H9 (cell line): ENCODE data around the gene SFMBT2. TPM values are rescaled to one million over a fixed set of nuclear protein-coding genes. Genes with fewer than 3 reads are reported as not detected.
A peak's percentile ranks its signal among the peaks of the same experiment; 100 is the strongest.
"Not testable (repeated sequence)": the region's sequence is repeated elsewhere in the genome, so short reads cannot be mapped to it uniquely, and the experiment has no call there.

Source experiments
- DNase-seq: peaks from one replicate; pipeline ENCODE4 v3.0.0-alpha.2; 2017
- H2AFZ ChIP-seq: one replicate; pipeline ENCODE4 v1.6.1; 2013; ENCODE audit warnings: mild to moderate bottlenecking, low read length, control low read depth, moderate library complexity
- H2AK5ac ChIP-seq: 2 replicates; pipeline ENCODE4 v1.6.1; 2013; ENCODE audit warnings: low read length, control low read depth, mixed read lengths; ENCODE audit not compliant: insufficient read length
- H2BK120ac ChIP-seq: one replicate; pipeline ENCODE4 v1.6.1; 2013; ENCODE audit warnings: low read depth, mild to moderate bottlenecking, low read length, control low read depth, inconsistent platforms; ENCODE audit not compliant: poor library complexity, severe bottlenecking
- H2BK12ac ChIP-seq: 2 replicates; pipeline ENCODE4 v1.6.1; 2013; ENCODE audit warnings: low read length, control low read depth, mixed read lengths, low read depth; ENCODE audit not compliant: insufficient read length
- H2BK15ac ChIP-seq: 2 replicates; pipeline ENCODE4 v1.6.1; 2013; ENCODE audit warnings: low read depth, low read length, control low read depth
- H2BK20ac ChIP-seq: one replicate; pipeline ENCODE4 v1.6.1; 2013; ENCODE audit warnings: low read depth, mild to moderate bottlenecking, low read length, control low read depth, inconsistent platforms; ENCODE audit not compliant: poor library complexity, severe bottlenecking
- H2BK5ac ChIP-seq: 2 replicates; pipeline ENCODE4 v1.6.1; 2013; ENCODE audit warnings: low read length, control low read depth, mixed read lengths; ENCODE audit not compliant: insufficient read length
- H3K14ac ChIP-seq: 2 replicates; pipeline ENCODE4 v1.6.1; 2013; ENCODE audit warnings: low read length, control low read depth; ENCODE audit not compliant: insufficient read depth
- H3K18ac ChIP-seq: 2 replicates; pipeline ENCODE4 v1.6.1; 2013; ENCODE audit warnings: low read depth, mild to moderate bottlenecking, mixed read lengths, low read length, control low read depth; ENCODE audit not compliant: insufficient read length
- H3K23ac ChIP-seq: 2 replicates; pipeline ENCODE4 v1.6.1; 2013; ENCODE audit warnings: low read length, control low read depth, mixed read lengths, low read depth; ENCODE audit not compliant: insufficient read length
- H3K23me2 ChIP-seq: 2 replicates; pipeline ENCODE4 v1.6.1; 2013; ENCODE audit warnings: low read depth, mild to moderate bottlenecking, mixed read lengths, low read length, control low read depth; ENCODE audit not compliant: insufficient read length, poor library complexity, severe bottlenecking
- H3K27ac ChIP-seq: 2 replicates; pipeline ENCODE4 v1.5.1; 2013; ENCODE audit warnings: low read length, control low read depth, mixed read lengths, low read depth; ENCODE audit not compliant: insufficient read length
- H3K27me3 ChIP-seq: 2 replicates; pipeline ENCODE4 v1.6.1; 2013; ENCODE audit warnings: low read length, control low read depth, inconsistent platforms; ENCODE audit not compliant: insufficient read depth
- H3K4ac ChIP-seq: 2 replicates; pipeline ENCODE4 v1.6.1; 2013; ENCODE audit warnings: low read depth, mild to moderate bottlenecking, control low read depth, inconsistent platforms, low read length, moderate library complexity
- H3K4me1 ChIP-seq: 2 replicates; pipeline ENCODE4 v1.6.1; 2013; ENCODE audit warnings: low read length, control low read depth, inconsistent platforms; ENCODE audit not compliant: insufficient read depth
- H3K4me2 ChIP-seq: 2 replicates; pipeline ENCODE4 v1.6.1; 2013; ENCODE audit warnings: low read length, control low read depth, mixed read lengths; ENCODE audit not compliant: insufficient read length, insufficient read depth
- H3K56ac ChIP-seq: 2 replicates; pipeline ENCODE4 v1.6.1; 2013; ENCODE audit warnings: low read depth, mild to moderate bottlenecking, mixed read lengths, low read length, control low read depth; ENCODE audit not compliant: insufficient read length
- H3K79me1 ChIP-seq: 2 replicates; pipeline ENCODE4 v1.6.1; 2013; ENCODE audit warnings: low read depth, mild to moderate bottlenecking, moderate library complexity, low read length, control low read depth, inconsistent platforms; ENCODE audit not compliant: insufficient read depth, poor library complexity, severe bottlenecking
- H3K79me2 ChIP-seq: 2 replicates; pipeline ENCODE4 v1.6.1; 2013; ENCODE audit warnings: low read length, control low read depth, inconsistent platforms; ENCODE audit not compliant: insufficient read depth
- H3K9ac ChIP-seq: 2 replicates; pipeline ENCODE4 v1.6.1; 2013; ENCODE audit warnings: low read length, control low read depth, mixed read lengths; ENCODE audit not compliant: insufficient read length; ENCODE audit errors: extremely low read depth
- H3K9me3 ChIP-seq: one replicate; pipeline ENCODE4 v1.6.1; 2013; ENCODE audit warnings: low read depth, low read length, inconsistent platforms; ENCODE audit not compliant: control insufficient read depth
- H3T11ph ChIP-seq: one replicate; pipeline ENCODE4 v1.6.1; 2013; ENCODE audit warnings: mild to moderate bottlenecking, low read length, control low read depth, inconsistent platforms
- H4K20me1 ChIP-seq: one replicate; pipeline ENCODE4 v1.6.1; 2013; ENCODE audit not compliant: control insufficient read depth, insufficient read length, insufficient read depth
- H4K5ac ChIP-seq: 2 replicates; pipeline ENCODE4 v1.6.1; 2013; ENCODE audit warnings: low read depth, mild to moderate bottlenecking, mixed read lengths, low read length, control low read depth; ENCODE audit not compliant: insufficient read length
- H4K8ac ChIP-seq: replicated peaks from 2 replicates; pipeline ENCODE4 v1.6.1; 2013; ENCODE audit warnings: low read length, control low read depth, mixed read lengths, low read depth; ENCODE audit not compliant: insufficient read length
- H4K91ac ChIP-seq: 2 replicates; pipeline ENCODE4 v1.6.1; 2013; ENCODE audit warnings: low read depth, mild to moderate bottlenecking, moderate library complexity, mixed read lengths, low read length, control low read depth; ENCODE audit not compliant: insufficient read length
- H3K27ac Mint-ChIP-seq, 3 experiments: 2 replicates in 2 of 3; 3 replicates in 1 of 3; pipeline ENCODE4 v1.8.0; 2020 to 2021; ENCODE audit warnings: mixed read lengths in 3 of 3, mild to moderate bottlenecking in 1 of 3, moderate library complexity in 1 of 3
- H3K27me3 Mint-ChIP-seq: 2 replicates; pipeline ENCODE4 v1.8.0; 2021; ENCODE audit warnings: low read depth, mild to moderate bottlenecking, moderate library complexity, mixed read lengths
- H3K36me3 Mint-ChIP-seq, 3 experiments: 2 replicates in 2 of 3; 3 replicates in 1 of 3; pipeline ENCODE4 v1.8.0; 2020 to 2021; ENCODE audit warnings: low read depth in 3 of 3, mixed read lengths in 3 of 3; ENCODE audit not compliant: insufficient read depth in 1 of 3
- H3K4me1 Mint-ChIP-seq, 2 experiments: 2 replicates each; pipeline ENCODE4 v1.8.0; 2020; ENCODE audit warnings: mixed read lengths in 2 of 2
- H3K4me3 Mint-ChIP-seq, 2 experiments: 2 replicates in 1 of 2; 3 replicates in 1 of 2; pipeline ENCODE4 v1.8.0; 2020 to 2021; ENCODE audit warnings: mild to moderate bottlenecking in 2 of 2, mixed read lengths in 2 of 2, moderate library complexity in 1 of 2
- H3K9me3 Mint-ChIP-seq, 2 experiments: 2 replicates in 1 of 2; 3 replicates in 1 of 2; pipeline ENCODE4 v1.8.0; 2020; ENCODE audit warnings: mild to moderate bottlenecking in 2 of 2, mixed read lengths in 2 of 2, moderate library complexity in 1 of 2
- CTCF ChIP-seq: fragments of 200-600 bp; sonication (generic); conservative IDR thresholded peaks from 3 replicates; pipeline ENCODE4 v1.8.0; 2021; ENCODE audit warnings: antibody characterized with exemption, mild to moderate bottlenecking
- WGBS: extraction: QIAGEN DNeasy Blood & Tissue Kit; methylation state at CpG from one replicate; pipeline ENCODE4 v1.1.7; 2013; ENCODE audit warnings: missing lambda C conversion rate, low lambda C conversion rate, mixed read lengths; ENCODE audit not compliant: insufficient read length; ENCODE audit errors: extremely low coverage; 5-methylcytosine and 5-hydroxymethylcytosine counted together
- total RNA-seq: library from RNA; stranded (reverse); gene quantifications from 2 replicates; pipeline ENCODE4 v1.2.1, GENCODE V29; 2021

SFMBT2 gene
- total RNA-seq, 1 experiment from 2014 or later: 5.3 TPM

- H3K9me3 ChIP-seq: no peaks in the 10 kb centered on the region
- no peak overlapping the region for H3K14ac ChIP-seq
- H4K91ac ChIP-seq: no peak overlapping the region
- Mint-ChIP-seq H3K27me3 (no peaks in the 10 kb centered on the region; the same call in 1 of the 2 replicates), H3K36me3 (peaks cover 13 to 20% (median 17%) of the 10 kb centered on the region in 3 experiments), H3K4me1 (peaks cover 2 to 5% of the 10 kb centered on the region in 2 experiments; a peak in 2 of 4 replicates), H3K4me3 (no peak overlapping the region), H3K27ac (no peak overlapping the region), H3K9me3 (peaks cover 12 to 13% of the 10 kb centered on the region in 2 experiments)
- no peaks in the 10 kb centered on the region for H3K23me2 ChIP-seq
- H3K56ac ChIP-seq: no peak overlapping the region
- H3K79me2 ChIP-seq: no peaks in the 10 kb centered on the region
- H3K23ac ChIP-seq: no peak overlapping the region
- no peaks in the 10 kb centered on the region for H3K27me3 ChIP-seq
- no peak overlapping the region for H3K9ac ChIP-seq
- H2BK120ac ChIP-seq: no peak overlapping the region
- H3K79me1 ChIP-seq: no peaks in the 10 kb centered on the region
- H3K4ac ChIP-seq: no peak overlapping the region
- H3K18ac ChIP-seq: no peak overlapping the region
- no peak overlapping the region for H2BK15ac ChIP-seq
- DNase-seq: no peak
- H3K4me2 ChIP-seq: no peak overlapping the region
- no peak overlapping the region for H2AK5ac ChIP-seq
- no peak overlapping the region for H4K8ac ChIP-seq
- no peak overlapping the region for H2AFZ ChIP-seq
- H3T11ph ChIP-seq: no peak overlapping the region
- no peak overlapping the region for H3K27ac ChIP-seq
- H4K5ac ChIP-seq: no peak overlapping the region
- WGBS: no CpG with 5 or more reads among the region's 3 CpGs
- peak; percentile 20; the same call in 2 of the 3 replicates for TF ChIP-seq CTCF
- no peaks in the 10 kb centered on the region for H4K20me1 ChIP-seq
- H2BK20ac ChIP-seq: no peak overlapping the region
- no peaks in the 10 kb centered on the region for H3K4me1 ChIP-seq
- no peak overlapping the region for H2BK5ac ChIP-seq
- H2BK12ac ChIP-seq: no peak overlapping the region
Observed at GRCh38 chr10:7218968-7219367, 191.9 kb downstream of the SFMBT2 start.

GRCh38 chr10:7212696-7213095, 198.1 kb downstream of the SFMBT2 start:
- not testable (repeated sequence) for H3K4me2 ChIP-seq, H3K18ac ChIP-seq, H3K56ac ChIP-seq, H3K9ac ChIP-seq, H2BK120ac ChIP-seq, H2AK5ac ChIP-seq, H3K23me2 ChIP-seq, H3K27ac ChIP-seq, H3T11ph ChIP-seq, H3K9me3 ChIP-seq, H3K79me1 ChIP-seq, H3K23ac ChIP-seq, DNase-seq, H4K8ac ChIP-seq, H2BK5ac ChIP-seq, H3K27me3 ChIP-seq, H3K27me3 Mint-ChIP-seq, H4K20me1 ChIP-seq, H2AFZ ChIP-seq, H4K91ac ChIP-seq, H2BK20ac ChIP-seq, H3K4ac ChIP-seq, H3K4me1 ChIP-seq, H3K9me3 Mint-ChIP-seq, H3K4me3 Mint-ChIP-seq, H3K79me2 ChIP-seq, H3K14ac ChIP-seq, H2BK15ac ChIP-seq, H4K5ac ChIP-seq, H2BK12ac ChIP-seq, H3K27ac Mint-ChIP-seq
- peaks cover 20 to 24% of the 10 kb centered on the region in 2 experiments for H3K4me1 Mint-ChIP-seq
- no CpG with 5 or more reads among the region's 3 CpGs for WGBS
- peaks cover 4 to 14% (median 4%) of the 10 kb centered on the region in 3 experiments; a peak in 4 of 7 replicates for H3K36me3 Mint-ChIP-seq
